HK-2 (cell line): ENCODE data around the gene IL4R.

ENCODE experiments used
- DNase-seq: peaks from one replicate; pipeline ENCODE4 v3.0.0-alpha.2; 2018; ENCODE audit not compliant: unreplicated experiment

Gene IL4R

DNA sequence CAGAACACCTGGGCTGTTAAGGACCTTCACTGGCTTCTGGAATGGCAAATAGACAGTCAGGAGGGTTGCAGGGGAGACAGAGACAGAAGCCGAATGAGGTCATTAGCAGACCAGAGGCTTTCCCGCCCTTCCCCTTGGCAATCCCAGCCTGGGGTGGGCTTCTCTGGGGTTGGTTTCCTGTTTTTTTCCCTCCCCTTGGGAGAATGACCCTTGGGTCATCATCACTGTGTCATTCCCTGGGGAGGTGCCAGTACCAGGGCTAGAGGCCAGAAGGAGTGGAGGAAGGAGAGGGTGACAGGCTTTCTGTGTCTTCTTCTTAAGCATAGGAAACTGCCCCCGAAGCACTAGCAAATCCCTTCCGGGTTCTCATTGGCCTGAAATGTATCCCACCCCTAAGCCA lies 45.3 kb downstream of the IL4R start:
- no peak for DNase-seq

DNA sequence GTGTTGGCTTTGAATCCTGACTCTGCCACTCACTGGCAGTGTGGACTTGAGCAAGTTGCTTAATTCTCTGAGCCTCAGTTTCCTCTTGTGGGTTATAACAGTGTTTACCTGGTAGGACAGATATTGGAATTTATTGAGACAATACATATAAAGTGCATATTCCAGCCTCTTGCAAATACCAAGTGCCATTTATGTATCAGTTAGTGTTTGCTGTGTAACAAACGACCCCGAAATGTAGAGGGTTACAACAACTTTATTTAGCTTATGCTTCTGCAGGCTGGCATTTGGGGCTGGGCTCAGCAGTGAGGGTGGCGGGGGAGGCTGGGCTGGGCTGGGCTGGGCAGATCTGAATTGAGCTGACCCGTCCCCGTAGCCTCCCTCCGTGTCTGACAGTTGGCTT lies 45.8 kb downstream of the IL4R start:
- DNase-seq, result no peak

DNA sequence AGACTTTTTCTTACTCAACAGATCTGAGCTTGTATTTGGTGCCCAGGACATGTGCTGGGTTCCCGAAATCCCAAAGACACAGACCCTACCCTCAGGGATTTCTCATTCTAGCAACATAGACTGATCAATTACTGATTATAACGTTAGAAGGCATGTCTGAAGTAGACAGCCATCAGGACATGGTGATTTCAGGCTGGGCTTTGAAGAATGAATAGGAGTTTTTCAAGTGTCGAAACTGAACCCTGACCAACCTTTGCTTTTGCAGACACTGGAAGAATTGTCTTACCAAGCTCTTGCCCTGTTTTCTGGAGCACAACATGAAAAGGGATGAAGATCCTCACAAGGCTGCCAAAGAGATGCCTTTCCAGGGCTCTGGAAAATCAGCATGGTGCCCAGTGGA lies 48.2 kb downstream of the IL4R start:
- DNase-seq, result no peak

DNA sequence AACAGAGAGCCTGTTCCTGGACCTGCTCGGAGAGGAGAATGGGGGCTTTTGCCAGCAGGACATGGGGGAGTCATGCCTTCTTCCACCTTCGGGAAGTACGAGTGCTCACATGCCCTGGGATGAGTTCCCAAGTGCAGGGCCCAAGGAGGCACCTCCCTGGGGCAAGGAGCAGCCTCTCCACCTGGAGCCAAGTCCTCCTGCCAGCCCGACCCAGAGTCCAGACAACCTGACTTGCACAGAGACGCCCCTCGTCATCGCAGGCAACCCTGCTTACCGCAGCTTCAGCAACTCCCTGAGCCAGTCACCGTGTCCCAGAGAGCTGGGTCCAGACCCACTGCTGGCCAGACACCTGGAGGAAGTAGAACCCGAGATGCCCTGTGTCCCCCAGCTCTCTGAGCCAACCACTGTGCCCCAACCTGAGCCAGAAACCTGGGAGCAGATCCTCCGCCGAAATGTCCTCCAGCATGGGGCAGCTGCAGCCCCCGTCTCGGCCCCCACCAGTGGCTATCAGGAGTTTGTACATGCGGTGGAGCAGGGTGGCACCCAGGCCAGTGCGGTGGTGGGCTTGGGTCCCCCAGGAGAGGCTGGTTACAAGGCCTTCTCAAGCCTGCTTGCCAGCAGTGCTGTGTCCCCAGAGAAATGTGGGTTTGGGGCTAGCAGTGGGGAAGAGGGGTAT lies 48.9 kb downstream of the IL4R start:
- no peak for DNase-seq

DNA sequence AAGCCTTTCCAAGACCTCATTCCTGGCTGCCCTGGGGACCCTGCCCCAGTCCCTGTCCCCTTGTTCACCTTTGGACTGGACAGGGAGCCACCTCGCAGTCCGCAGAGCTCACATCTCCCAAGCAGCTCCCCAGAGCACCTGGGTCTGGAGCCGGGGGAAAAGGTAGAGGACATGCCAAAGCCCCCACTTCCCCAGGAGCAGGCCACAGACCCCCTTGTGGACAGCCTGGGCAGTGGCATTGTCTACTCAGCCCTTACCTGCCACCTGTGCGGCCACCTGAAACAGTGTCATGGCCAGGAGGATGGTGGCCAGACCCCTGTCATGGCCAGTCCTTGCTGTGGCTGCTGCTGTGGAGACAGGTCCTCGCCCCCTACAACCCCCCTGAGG lies 49.5 kb downstream of the IL4R start:
- DNase-seq, result no peak

DNA sequence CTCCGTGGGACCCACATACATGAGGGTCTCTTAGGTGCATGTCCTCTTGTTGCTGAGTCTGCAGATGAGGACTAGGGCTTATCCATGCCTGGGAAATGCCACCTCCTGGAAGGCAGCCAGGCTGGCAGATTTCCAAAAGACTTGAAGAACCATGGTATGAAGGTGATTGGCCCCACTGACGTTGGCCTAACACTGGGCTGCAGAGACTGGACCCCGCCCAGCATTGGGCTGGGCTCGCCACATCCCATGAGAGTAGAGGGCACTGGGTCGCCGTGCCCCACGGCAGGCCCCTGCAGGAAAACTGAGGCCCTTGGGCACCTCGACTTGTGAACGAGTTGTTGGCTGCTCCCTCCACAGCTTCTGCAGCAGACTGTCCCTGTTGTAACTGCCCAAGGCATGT lies 50.0 kb downstream of the IL4R start:
- DNase-seq, result no peak

DNA sequence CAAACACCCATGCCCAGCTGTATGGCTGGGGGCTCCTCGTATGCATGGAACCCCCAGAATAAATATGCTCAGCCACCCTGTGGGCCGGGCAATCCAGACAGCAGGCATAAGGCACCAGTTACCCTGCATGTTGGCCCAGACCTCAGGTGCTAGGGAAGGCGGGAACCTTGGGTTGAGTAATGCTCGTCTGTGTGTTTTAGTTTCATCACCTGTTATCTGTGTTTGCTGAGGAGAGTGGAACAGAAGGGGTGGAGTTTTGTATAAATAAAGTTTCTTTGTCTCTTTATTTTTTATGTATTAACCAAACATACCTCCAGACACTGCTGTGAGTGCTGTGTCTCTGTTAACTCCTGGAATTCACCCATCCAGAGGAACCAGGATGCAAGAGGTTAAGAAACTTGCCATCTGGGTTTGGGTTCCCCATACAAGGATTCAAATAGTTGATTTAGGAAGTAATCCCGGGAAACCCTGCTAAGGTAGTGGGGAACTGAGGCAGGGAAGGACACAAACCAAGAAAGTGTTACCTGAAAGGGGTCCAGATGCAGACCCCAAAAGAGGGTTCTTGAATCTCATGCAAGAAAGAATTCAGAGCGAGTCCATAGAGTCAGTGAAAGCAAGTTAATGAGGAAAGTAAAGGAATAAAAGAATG lies 50.8 kb downstream of the IL4R start:
- no peak for DNase-seq

DNA sequence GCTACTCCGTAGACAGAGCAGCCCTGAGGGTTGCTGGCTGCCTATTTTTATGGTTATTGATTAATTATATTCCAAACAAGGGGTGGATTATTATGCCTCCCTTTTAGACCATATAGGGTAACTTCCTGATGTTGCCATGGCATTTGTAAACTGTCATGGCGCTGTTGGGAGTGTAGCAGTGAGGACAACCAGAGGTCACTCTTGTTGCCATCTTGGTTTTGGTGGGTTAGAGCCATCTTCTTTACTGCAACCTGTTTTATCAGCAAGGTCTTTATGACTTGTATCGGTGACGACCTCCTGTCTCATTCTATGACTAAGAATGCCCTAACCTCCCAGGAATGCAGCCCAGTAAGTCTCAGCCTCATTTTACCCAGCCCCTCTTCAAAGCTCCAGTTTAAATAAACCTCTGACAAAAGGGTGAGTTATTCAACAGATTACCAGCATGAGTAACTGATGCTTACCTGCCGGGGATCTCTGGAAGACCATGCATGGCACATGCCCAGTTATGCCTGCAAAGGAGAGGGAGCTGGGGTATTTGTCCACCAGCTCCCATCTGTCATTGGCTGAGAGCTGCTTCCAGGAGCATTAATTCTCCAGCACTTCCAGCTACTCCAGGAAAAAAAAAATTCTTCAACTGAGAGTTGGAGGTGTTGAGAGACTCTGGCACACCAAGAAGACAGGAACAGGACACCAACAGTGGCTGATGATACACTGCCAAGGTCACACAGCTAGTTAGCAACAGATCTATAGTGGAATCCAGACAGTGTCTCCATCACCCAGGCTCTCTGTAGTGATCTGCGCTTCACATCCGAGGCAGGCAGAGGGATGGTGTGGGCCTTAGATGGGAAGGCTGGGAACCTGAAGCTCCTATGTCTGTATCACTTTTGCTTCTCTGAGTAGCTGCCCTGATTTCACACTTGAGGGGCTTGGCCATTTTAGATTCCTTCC lies 51.6 kb downstream of the IL4R start:
- DNase-seq, result peak; percentile 49

DNA sequence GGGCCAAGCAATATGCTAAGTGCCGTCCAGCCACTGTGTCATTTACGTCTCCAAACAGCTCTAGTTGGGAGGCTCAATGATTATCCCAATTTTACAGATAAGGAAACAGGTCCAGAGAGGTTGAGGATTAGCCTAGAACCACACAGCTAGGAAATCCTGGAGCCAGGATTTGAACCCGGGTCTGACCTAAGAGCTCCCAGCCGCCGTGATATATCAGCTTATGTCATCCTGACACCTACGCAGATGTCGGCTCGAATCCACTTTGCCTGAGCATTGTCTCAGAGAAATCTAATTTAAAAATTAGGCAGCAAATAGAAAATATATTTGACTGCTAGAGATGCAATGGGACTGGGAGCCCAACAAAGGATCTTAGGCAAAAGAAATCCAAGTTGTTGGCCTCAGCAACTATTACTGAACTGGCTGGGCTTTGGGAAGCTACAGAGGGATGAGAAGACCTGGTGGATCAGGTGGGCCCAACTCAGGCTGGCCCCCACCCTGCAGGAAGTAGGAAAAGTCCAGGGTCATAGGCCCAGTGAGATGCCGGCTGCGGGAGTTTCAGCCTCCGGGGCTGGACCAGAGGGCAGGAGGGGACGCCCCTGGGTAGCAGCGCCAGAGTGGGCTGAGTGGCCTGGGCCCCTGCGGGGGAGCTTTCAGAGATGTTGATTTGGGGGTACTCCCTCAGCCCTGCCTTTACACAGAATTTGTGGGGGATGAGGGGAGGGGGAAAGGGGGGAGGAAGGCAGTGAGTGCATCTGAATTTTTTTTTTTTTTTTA lies 53.1 kb downstream of the IL4R start:
- no peak for DNase-seq

DNA sequence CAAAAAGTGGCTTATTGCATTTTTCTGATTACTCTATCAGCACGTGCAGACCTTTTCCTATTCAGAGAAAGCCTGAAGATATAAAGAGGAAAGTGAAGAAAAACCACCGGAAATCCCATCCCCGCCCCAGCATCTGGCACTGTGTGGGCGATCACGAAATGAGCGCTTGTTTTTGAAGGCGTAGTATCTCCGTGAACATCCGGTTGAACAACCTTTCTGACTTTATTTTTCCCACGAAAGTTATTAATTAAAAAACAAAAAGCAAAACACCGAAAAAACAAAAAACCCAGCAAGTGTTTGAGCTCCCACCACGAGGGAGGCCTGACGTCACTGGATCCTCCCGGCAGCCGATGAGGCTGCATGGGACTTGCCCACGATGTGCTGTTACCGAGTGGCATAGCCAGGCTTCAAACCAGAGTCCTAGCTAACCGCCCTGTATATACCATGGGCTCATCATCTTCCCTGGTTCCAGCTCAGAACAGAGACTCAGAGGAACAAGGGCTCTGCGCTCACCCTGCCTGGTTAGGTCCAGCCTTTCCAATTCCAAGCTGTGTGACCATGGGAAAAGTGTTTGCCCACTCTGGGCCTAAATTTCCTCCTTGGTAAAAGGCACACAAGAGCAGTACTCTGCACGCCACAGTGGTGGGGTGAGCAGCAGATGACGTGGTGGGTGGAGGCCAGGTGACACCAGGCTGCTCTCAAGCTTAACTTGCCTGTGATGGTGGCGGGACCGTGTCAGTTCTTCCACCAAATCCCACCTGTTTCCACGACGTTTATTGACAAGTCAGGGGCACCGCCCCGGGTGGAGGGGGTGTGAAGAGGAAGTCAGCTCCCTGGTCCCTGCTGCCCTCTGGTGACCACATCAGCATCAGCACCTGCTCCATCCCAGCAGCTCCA lies 53.9 kb downstream of the IL4R start:
- DNase-seq, result peak; percentile 47

DNA sequence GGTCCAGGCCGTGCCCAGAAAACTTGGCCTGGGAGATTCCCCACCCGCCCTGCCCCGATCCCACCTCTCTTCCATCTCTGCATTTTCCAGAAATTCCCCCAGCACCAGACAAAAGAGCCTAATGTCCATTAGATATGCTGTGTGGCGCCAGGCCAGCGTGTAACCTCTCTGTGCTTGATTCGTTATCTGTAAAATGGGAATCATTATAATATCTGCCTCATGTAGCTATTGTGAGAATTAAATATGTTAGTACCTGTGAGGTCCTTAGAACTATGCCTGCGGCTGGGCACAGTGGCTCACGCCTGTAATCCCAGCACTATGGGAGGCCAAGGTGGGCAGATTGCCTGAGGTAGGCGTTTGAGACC lies 54.6 kb downstream of the IL4R start:
- no peak for DNase-seq

DNA sequence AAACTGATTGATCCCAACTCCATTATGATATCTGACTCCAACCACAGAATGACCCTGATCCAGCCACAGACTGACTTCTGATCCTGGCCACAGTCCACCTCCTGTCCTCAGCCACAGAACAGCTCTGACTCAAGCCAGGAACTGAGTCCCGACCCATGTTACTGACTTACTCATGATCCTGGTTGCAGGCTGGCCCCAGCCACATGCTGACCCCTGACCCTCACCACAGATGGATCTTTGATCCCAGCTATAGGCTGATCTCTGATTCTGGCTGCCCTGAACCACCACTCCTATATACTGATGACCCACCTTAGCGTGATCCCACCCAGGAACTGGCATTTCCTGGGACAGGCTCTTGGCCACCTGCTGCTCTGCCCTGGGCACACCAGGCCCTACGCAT lies 56.0 kb downstream of the IL4R start:
- no peak for DNase-seq

DNA sequence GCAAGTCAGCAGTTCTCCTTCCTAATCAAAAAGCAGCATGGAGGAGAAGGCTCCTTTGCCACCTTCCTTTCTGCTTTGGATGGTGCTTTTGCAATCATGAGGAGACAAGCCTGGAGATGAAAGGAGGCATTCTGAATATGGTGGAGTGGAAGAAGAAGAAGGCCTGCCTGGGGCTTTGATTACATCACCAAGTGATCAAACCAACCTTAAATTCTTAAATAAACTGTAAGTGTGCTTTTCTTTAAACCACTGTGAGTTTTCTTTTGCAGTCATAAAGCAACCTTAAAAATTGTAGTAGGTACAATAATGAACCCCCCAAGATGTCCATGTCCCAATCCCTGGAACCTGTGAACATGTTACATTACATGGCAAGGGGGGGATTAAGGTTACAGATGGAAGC lies 56.5 kb downstream of the IL4R start:
- DNase-seq, result no peak

DNA sequence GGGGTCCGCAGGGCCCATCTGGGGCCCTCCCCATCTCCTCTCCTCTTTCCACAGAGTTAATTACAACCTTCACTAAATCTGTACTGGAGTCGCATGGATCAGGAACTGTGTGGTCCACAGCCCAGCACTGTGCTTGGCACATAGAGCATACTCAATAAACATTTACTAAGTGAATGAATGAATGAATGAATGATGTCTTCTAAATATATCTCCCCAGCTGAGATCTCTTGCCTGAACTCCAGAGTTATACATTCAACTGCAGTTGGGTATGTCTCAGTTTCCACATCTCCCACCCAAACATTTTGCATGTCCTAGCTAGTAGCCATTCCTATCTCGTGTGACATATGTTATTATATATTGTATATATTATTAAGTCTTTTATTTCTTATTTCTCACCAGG lies 59.5 kb downstream of the IL4R start:
- no peak for DNase-seq

DNA sequence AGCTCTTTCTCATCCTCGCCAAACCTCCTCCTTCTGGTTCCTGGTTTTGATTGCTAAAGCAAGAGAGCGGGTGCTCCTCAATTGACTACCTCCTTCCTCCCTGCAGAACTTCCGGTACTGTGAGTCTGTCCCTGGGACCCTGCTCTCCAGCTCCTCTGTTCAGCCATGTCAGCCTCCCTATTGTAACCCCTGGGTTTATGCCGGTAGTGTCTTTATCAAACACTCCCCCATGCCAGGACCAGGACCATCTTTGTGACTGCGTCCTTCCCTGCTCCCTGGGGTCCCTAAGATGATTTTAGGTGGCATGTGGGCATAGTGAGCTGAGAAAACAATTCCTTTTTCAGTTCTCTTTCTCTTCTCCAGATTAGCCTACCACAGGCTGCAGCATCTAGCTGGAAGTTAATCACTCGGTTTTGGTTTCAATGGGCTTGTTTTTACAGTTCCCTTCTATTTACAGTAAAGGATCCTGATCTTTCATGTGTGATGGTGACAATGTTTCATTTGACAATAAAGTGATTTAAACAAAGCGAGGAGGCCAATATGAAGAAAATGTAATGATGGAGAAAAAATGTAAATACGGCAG lies 60.5 kb downstream of the IL4R start:
- no peak for DNase-seq

DNA sequence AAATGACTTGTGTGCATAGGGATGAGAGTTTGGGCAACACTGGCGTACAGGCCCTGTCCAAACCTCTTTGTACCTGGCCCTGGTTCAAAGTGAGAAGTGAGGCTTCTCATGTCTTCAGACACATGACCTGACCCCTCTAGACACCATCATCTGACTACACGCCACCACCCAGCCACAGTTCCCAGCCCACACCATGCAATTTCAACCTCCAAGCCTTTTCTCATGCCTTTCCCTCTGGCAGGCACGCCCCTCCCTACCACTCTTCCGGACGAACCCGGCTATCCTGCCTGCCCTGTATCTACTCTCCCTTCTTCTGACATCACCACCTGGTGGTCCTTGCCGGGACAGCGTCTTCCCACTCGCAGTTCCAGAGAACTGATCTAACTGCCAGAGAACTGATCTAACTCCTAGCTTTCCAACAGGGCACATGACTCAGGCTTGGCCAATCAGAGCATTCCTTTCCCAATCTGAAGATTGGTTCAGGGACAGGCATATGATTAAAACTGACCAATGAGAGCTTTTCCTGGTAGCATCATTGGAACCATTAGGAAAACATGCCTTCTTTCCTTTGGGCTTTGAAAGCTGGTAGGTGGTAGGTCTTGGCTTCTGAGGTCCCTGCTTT lies 61.1 kb downstream of the IL4R start:
- DNase-seq, result peak; percentile 57

DNA sequence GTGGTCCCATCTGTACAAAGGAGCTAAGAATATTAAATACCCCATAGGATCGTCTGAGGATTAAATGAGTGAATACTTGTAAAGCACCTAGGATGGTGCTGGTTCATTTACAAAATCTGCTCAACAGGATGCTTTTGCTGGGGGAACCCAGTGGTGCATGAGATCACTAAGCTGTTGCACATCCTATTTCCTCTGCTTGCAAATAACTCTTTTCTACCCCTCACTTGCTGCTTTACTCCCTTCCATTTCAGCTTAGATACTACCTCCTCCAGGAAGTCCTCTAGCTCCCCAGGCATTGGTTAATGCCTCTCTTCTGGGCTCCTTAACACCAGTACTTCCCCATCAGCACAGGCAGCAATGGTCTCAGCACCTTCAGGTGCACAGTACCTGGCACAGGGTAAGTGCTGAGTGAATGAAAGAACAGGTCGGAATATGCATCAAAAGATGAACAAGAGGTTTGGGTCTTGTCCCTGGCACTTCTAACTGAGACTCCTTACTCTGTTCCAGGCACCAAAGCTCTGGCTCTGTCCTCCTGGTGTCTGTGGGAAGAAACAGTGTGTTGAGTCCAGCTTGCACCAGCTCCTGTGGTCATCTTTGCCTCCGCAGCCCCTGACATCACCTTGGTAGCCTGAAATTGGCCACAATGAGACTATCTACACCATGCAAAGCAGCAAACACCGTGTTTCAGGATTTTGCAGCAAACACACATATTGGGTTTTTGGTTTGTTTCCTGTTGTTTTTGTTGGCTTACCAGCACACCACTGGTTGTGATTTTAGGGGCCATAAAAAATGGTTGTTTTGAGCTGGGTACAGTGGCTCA lies 64.1 kb downstream of the IL4R start:
- DNase-seq, result no peak

DNA sequence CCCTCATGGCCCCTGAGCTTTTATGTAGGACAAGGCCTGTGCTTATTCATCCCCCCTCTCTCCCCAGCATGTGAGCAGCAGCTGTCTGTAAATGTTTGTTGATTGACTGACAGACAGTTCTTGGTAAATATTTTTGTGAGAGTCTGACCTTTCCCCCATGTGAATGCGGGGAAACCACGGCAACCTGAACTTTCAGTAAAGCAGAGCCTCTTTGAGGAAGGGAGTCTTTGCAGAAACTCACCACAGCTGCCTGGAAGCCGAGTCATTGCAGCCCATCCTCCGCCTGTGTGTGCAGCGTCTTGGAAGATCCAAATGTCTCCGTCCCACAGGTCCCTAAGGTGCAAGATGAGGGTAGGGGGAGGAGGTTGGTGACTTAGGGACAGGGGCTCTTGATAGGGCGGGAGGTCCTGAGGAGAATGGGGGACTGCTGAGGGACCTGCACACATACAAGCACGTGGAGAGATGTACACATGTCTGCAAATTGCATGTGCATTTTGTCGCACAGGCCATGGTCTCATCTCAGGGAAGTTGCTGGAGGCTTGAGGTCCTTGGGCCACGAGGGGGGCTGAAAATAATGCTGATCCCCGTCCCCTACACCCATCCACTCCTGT lies 65.2 kb downstream of the IL4R start:
- DNase-seq, result no peak

DNA sequence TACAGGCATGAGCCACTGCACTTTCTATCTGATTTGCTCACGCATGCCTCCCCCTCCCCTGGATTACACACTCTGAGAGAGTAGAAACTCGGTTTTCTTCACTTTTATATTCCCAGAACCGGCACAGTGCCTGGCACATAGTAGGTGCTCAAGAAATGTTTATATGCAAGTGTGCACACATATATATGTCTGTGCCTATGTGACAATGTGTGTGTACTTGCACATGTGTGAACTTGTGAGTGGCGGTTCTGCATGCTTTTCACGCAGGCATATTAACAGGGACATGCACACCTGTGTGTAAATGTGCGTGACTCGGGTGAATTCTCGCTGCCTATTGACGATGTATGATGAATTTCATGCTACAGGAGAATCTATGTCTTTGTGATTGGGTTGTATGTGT lies 66.1 kb downstream of the IL4R start:
- DNase-seq, result no peak
